Upper lobe of left lung (tissue), 4 donors: Measurements from ENCODE around the gene FNDC3B.

Experiments used
- POLR2A ChIP-seq, 4 donors: fragments of 450-650 bp; IDR thresholded peaks; one replicate each; pipeline ENCODE4 v1.5.1; 2016 to 2017; ENCODE audit warnings: antibody characterized with exemption in 4 of 4, mild to moderate bottlenecking in 2 of 4
- TF ChIP-seq, protein P1 (sequence below), 6 experiments: fragments of 450-650 bp in 4 of 6; fragments of 200-600 bp in 2 of 6; sonication (generic) in 2 of 6; IDR thresholded peaks; one replicate each; pipeline ENCODE4 v1.5.1; 2016 to 2019; ENCODE audit warnings: antibody characterized with exemption in 6 of 6

DNA sequence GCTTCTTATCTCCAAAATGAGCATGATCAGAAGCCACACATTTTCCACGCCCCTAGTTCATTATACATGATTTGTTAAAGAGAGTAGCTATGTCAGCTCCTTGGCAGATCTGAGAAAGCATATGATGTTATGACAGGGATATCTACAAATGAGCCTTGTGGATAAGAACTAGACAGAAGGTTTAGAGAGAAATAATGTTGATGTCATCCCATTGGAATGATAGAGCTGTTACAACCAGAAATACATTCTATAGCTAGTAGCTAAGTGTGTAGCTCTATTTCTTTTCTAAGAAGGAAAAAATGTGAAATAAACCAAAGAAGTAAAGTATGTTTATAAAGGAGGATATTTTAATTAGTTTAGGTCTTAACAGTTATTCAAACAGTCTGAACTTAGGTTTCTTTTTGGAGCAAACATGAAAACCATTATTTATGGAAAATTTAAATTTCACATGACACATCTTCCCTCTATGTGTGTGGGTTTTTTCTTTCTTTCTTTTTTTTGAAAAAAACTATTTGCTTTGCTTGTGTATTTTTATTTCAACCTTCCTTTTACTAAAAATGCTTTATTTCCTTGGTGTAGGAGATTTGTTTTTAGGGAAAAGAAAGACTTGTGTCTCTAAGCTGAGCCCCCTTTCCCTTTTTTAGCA, 241.2 kb downstream of the FNDC3B start:
- no peak for TF ChIP-seq POLR2A (IDR thresholded peaks at IDR 0.05)
- TF ChIP-seq, protein P1, sequence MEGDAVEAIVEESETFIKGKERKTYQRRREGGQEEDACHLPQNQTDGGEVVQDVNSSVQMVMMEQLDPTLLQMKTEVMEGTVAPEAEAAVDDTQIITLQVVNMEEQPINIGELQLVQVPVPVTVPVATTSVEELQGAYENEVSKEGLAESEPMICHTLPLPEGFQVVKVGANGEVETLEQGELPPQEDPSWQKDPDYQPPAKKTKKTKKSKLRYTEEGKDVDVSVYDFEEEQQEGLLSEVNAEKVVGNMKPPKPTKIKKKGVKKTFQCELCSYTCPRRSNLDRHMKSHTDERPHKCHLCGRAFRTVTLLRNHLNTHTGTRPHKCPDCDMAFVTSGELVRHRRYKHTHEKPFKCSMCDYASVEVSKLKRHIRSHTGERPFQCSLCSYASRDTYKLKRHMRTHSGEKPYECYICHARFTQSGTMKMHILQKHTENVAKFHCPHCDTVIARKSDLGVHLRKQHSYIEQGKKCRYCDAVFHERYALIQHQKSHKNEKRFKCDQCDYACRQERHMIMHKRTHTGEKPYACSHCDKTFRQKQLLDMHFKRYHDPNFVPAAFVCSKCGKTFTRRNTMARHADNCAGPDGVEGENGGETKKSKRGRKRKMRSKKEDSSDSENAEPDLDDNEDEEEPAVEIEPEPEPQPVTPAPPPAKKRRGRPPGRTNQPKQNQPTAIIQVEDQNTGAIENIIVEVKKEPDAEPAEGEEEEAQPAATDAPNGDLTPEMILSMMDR (IDR thresholded peaks at IDR 0.05): no peak
